ENCODE measurements around the gene ZNF608. TPM values are rescaled to one million over a fixed set of nuclear protein-coding genes. Genes with fewer than 3 reads are reported as not detected.
A peak's percentile ranks its signal among the peaks of the same experiment; 100 is the strongest.

ZNF608 gene
- total RNA-seq, 1 donor from 2014 or later: 20.6 TPM

DNA sequence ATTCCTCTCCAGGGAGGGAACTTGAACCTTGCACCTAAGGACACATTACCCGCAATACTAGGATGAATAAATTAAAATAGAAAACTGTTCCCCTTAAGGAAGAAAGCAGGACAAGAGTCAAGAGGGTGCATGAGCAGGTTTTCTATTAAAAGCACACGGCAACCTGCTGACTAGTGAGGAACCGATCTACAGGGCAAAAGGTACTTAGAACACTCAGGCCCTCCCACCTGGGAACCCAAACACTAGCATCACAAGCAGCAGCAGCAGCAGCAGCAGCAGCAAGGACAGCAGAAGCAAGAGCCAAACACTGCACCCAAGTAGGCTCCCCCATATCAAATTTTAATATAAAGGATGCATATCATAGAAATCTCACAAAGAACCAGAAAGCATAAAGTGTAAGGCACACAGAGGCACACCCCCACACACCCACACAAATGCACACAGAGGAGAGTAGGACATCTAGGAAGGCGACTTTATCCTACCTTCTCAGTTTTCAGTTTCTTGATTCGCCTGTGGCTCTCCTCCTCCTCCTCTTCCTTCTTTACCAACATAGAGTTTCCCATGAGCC is 2.8 kb downstream of the ZNF608 start:
- Histone ChIP-seq H3K9me3 (no peaks in the 10 kb centered on the region), H3K27ac (peak overlapping the region; percentile 89), H3K27me3 (no peaks in the 10 kb centered on the region), H3K4me3 (peak overlapping the region; percentile 55 to 86), H3K36me3 (no peaks in the 10 kb centered on the region), H3K4me1 (peaks cover 72% of the 10 kb centered on the region)
- TF ChIP-seq POLR2A (IDR thresholded peaks at IDR 0.05) (no peak), POLR2AphosphoS5 (IDR thresholded peaks at IDR 0.05; ENCODE audit: insufficient read depth in 1 of 2, low read depth in 1 of 2) (no peak)
- TF ChIP-seq, protein P1, sequence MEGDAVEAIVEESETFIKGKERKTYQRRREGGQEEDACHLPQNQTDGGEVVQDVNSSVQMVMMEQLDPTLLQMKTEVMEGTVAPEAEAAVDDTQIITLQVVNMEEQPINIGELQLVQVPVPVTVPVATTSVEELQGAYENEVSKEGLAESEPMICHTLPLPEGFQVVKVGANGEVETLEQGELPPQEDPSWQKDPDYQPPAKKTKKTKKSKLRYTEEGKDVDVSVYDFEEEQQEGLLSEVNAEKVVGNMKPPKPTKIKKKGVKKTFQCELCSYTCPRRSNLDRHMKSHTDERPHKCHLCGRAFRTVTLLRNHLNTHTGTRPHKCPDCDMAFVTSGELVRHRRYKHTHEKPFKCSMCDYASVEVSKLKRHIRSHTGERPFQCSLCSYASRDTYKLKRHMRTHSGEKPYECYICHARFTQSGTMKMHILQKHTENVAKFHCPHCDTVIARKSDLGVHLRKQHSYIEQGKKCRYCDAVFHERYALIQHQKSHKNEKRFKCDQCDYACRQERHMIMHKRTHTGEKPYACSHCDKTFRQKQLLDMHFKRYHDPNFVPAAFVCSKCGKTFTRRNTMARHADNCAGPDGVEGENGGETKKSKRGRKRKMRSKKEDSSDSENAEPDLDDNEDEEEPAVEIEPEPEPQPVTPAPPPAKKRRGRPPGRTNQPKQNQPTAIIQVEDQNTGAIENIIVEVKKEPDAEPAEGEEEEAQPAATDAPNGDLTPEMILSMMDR (IDR thresholded peaks at IDR 0.05): no peak
- DNase-seq (ENCODE audit: extremely low spot score in 2 of 2): no peak
- intact Hi-C loops (cut with DNase I): no loop called here

DNA sequence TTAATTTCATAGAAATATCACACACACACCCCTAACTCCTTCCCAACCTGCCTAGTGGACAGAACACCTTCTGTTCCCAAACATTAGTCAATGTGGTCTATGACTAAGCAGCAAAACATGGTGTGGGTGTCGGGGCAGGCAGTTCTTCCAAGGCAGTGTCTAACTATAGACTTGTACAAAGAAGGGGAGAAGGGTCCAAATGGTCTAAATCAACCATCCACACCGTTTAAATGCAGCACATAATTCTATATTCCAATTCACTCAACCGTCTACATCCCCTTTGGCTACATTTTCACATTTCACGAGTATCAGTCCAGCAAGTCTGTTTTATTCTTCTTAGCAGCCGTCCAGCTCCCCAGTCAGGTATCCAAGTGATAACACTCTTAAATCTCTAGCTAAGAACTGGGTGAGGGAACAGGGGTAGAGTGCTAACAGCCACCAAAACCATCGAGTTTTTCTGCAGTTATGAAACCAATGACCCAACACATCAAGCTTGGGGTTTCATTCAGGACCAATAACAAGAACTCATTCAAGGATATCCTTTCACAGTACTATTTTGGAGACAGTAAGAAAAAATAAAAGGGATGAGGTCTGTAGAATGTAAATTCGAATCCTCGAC is 3.3 kb downstream of the ZNF608 start:
- no peaks in the 10 kb centered on the region for H3K36me3 ChIP-seq
- H3K27ac ChIP-seq: peak overlapping the region; percentile 89
- no peaks in the 10 kb centered on the region for H3K9me3 ChIP-seq
- DNase-seq (ENCODE audit: extremely low spot score in 2 of 2): no peak
- intact Hi-C loops (cut with DNase I): no loop called here
- peak overlapping the region; percentile 55 to 86 for H3K4me3 ChIP-seq
- TF ChIP-seq POLR2AphosphoS5 (IDR thresholded peaks at IDR 0.05; ENCODE audit: insufficient read depth in 1 of 2, low read depth in 1 of 2) (peak in 1 of 2 donors; percentile 37), POLR2A (IDR thresholded peaks at IDR 0.05) (no peak)
- H3K4me1 ChIP-seq: peaks cover 75% of the 10 kb centered on the region
- H3K27me3 ChIP-seq: no peaks in the 10 kb centered on the region

DNA sequence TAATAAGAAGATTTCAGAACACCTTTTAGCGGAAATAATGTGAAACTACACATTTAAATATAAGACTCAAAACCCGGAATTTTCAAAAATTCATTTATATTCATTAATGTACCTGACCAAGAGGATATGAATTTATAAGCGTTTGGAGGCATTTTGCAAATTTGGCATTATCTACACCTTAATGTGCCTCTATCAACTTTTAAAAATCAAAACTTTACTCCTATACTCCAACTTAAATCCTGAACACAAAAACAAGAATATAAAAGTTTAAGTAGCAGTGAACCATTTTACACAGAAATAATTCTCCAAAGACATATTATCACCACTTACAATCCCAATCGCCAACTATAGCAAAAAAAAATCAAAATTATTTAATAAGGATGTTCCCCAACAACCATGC is 3.9 kb downstream of the ZNF608 start:
- Histone ChIP-seq H3K27ac (peak overlapping the region; percentile 89), H3K9me3 (no peaks in the 10 kb centered on the region), H3K4me3 (peak overlapping the region; percentile 55 to 86), H3K36me3 (no peaks in the 10 kb centered on the region), H3K27me3 (no peaks in the 10 kb centered on the region), H3K4me1 (peaks cover 79% of the 10 kb centered on the region)
- TF ChIP-seq, protein P1 (IDR thresholded peaks at IDR 0.05): no peak
- TF ChIP-seq POLR2AphosphoS5 (IDR thresholded peaks at IDR 0.05; ENCODE audit: insufficient read depth in 1 of 2, low read depth in 1 of 2): no peak
- no peak for TF ChIP-seq POLR2A (IDR thresholded peaks at IDR 0.05)
- intact Hi-C loops (cut with DNase I): no loop called here
- DNase-seq (ENCODE audit: extremely low spot score in 2 of 2): no peak

DNA sequence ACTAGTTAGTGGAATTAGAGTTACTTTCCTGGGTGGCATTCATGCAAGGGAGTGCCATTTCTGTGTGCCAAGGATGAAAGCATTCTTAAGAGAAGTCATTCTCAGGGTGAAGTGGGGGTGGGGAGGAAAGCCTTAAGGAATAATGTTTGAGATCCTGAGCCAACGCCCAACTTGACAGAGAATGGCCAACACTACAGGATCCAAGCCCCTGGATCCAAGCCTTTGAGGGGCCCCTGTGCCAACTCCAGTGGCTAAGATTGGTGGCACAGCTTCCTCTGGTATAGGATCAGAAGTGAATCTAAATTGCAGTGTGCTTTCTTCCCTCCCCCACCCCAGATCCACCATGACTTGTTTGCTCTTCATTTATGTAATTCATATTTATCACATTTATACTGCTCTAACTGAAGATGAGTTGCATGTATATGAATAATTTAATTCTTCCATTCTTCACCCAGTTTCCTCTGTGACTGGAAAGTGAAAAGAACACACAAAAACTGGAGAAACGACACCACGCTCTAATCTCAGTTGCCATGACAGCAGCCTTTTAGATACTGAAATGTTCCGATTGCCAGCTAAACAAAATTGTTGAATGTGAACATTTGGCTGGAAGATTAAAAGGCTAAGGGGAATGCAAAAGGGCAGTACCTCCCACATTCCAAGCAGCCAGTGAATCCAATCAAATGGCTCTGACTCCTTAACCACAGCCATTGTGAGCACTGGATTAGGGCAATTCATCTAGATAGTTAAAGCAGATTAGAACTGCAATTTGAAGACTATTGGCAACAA is 4.5 kb downstream of the ZNF608 start:
- Histone ChIP-seq H3K9me3 (no peaks in the 10 kb centered on the region), H3K27me3 (no peaks in the 10 kb centered on the region), H3K4me1 (peaks cover 83% of the 10 kb centered on the region), H3K27ac (peak overlapping the region; percentile 0), H3K36me3 (no peaks in the 10 kb centered on the region), H3K4me3 (peak overlapping the region; percentile 55 to 86)
- intact Hi-C loops (cut with DNase I): no loop called here
- TF ChIP-seq POLR2A (IDR thresholded peaks at IDR 0.05): no peak
- TF ChIP-seq POLR2AphosphoS5 (IDR thresholded peaks at IDR 0.05; ENCODE audit: insufficient read depth in 1 of 2, low read depth in 1 of 2): no peak
- TF ChIP-seq, protein P1 (IDR thresholded peaks at IDR 0.05): no peak
- DNase-seq (ENCODE audit: extremely low spot score in 2 of 2): no peak

DNA sequence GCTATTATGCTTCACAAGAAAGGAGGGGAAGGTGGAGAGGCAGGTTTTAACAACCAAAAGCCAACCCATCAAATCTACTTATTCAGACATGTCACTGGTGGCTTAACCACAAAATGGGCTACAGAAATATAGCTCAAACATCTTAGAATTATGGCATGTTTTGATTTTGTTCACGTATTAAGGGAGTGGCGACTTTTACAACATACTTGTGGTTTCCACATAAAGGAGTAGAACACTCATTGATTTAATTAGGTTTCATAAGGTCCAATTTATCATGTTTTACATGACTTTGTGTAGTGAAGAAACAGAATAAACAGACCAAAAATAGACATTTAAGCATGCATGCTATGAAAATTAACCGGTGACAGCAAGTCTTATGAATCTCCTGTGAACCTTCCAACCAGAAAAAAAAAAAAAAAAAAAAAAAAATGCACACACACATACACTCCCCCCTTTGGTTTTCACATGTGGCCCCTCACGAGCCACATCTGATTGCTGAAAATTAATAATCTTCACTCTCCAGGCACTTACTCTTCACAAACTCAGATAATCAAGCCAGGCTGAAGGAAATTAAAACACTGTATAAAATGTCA is 5.4 kb downstream of the ZNF608 start:
- Histone ChIP-seq H3K4me3 (no peak overlapping the region), H3K27ac (no peak overlapping the region), H3K4me1 (peaks cover 89% of the 10 kb centered on the region), H3K27me3 (no peaks in the 10 kb centered on the region), H3K9me3 (no peaks in the 10 kb centered on the region), H3K36me3 (no peaks in the 10 kb centered on the region)
- TF ChIP-seq, protein P1 (IDR thresholded peaks at IDR 0.05): no peak
- peak; percentile 29 to 66 for TF ChIP-seq POLR2AphosphoS5 (IDR thresholded peaks at IDR 0.05; ENCODE audit: insufficient read depth in 1 of 2, low read depth in 1 of 2)
- DNase-seq (ENCODE audit: extremely low spot score in 2 of 2): no peak
- intact Hi-C loops (cut with DNase I): no loop called here
